PC-3 (cell line): ENCODE data around the gene CCDC90B. TPM values are rescaled to one million over a fixed set of nuclear protein-coding genes. Genes with fewer than 3 reads are reported as not detected.
A peak's percentile ranks its signal among the peaks of the same experiment; 100 is the strongest.

Source experiments
- ATAC-seq: fragments of 200-7000 bp; cut with Tn5 transposase; 2 replicates; pipeline ENCODE4 v1.9.1; 2020; ENCODE audit warnings: mild to moderate bottlenecking, moderate library complexity
- BruUV-seq: library from RNA; stranded (reverse); fragments of 400-500 nt; replicated peaks from 2 replicates; lab custom pipeline; 2021; lab: Mats Ljungman, UMichigan
- CTCF ChIA-PET: fragments of 300-600 bp; sonication (Branson Sonifier 250); formaldehyde crosslinking; loops from one replicate; lab custom pipeline; 2022; ENCODE audit warnings: antibody characterized with exemption; lab: Charles Lee
- POLR2A ChIA-PET: fragments of 300-600 bp; sonication (Branson Sonifier 250); formaldehyde crosslinking; loops from one replicate; lab custom pipeline; 2022; ENCODE audit warnings: antibody characterized with exemption; ENCODE audit not compliant: unreplicated experiment; lab: Charles Lee
- DNase-seq: peaks from one replicate; pipeline ENCODE4 v3.0.0-alpha.2; 2015
- H2AFZ ChIP-seq: fragments of 300-600 bp; sonication (generic); 2 replicates; pipeline ENCODE4 v1.6.0; 2016; ENCODE audit warnings: antibody characterized with exemption, low read length
- H3F3A ChIP-seq: fragments of 300-600 bp; sonication (generic); one replicate; pipeline ENCODE4 v1.6.0; 2017; ENCODE audit warnings: antibody characterized with exemption, low read length, control low read depth, mild to moderate bottlenecking; ENCODE audit not compliant: unreplicated experiment
- H3K27ac ChIP-seq: fragments of 300-600 bp; sonication (generic); 2 replicates; pipeline ENCODE4 v1.5.1; 2016; ENCODE audit warnings: mild to moderate bottlenecking, low read length
- H3K27me3 ChIP-seq: fragments of 300-600 bp; sonication (generic); 2 replicates; pipeline ENCODE4 v1.6.1; 2016; ENCODE audit warnings: low read length, mixed read lengths
- H3K36me3 ChIP-seq: fragments of 300-600 bp; sonication (generic); 2 replicates; pipeline ENCODE4 v1.6.1; 2016; ENCODE audit warnings: low read depth, mixed run types, low read length, mixed read lengths
- H3K4me1 ChIP-seq: fragments of 300-600 bp; sonication (generic); 2 replicates; pipeline ENCODE4 v1.5.1; 2016; ENCODE audit warnings: low read length; ENCODE audit not compliant: insufficient read depth
- H3K4me2 ChIP-seq: fragments of 300-600 bp; sonication (generic); 2 replicates; pipeline ENCODE4 v1.6.0; 2016; ENCODE audit warnings: low read length
- H3K4me3 ChIP-seq: fragments of 300-600 bp; sonication (generic); 2 replicates; pipeline ENCODE4 v1.5.1; 2016; ENCODE audit warnings: mild to moderate bottlenecking, low read length, mixed read lengths
- H3K79me2 ChIP-seq: fragments of 300-600 bp; sonication (generic); 2 replicates; pipeline ENCODE4 v1.6.1; 2017; ENCODE audit warnings: low read length, mixed read lengths
- H3K9ac ChIP-seq: fragments of 300-600 bp; sonication (generic); 2 replicates; pipeline ENCODE4 v1.6.0; 2016; ENCODE audit warnings: mild to moderate bottlenecking, low read length
- H3K9me2 ChIP-seq: fragments of 300-600 bp; sonication (generic); replicated peaks from 2 replicates; pipeline ENCODE4 v1.6.1; 2016; ENCODE audit warnings: mixed run types, low read length, mixed read lengths
- H3K9me3 ChIP-seq: fragments of 300-600 bp; sonication (generic); 2 replicates; pipeline ENCODE4 v1.6.1; 2016; ENCODE audit warnings: low read length, mixed read lengths
- H4K20me1 ChIP-seq: fragments of 300-600 bp; sonication (generic); 2 replicates; pipeline ENCODE4 v1.6.1; 2016; ENCODE audit warnings: low read length, mixed read lengths
- CTCF ChIP-seq: fragments of 300-600 bp; sonication (generic); conservative IDR thresholded peaks from 2 replicates; pipeline ENCODE4 v1.5.1; 2017; ENCODE audit warnings: antibody characterized with exemption, low read depth, mild to moderate bottlenecking, low read length
- EZH2 ChIP-seq: fragments of 300-600 bp; sonication (generic); IDR thresholded peaks from one replicate; pipeline ENCODE4 v1.6.1; 2017; ENCODE audit warnings: antibody characterized with exemption, mild to moderate bottlenecking, low read length; ENCODE audit not compliant: unreplicated experiment
- EZH2phosphoT487 ChIP-seq: fragments of 300-600 bp; sonication (generic); IDR thresholded peaks from 2 replicates; pipeline ENCODE4 v1.6.1; 2018; ENCODE audit warnings: mild to moderate bottlenecking, antibody characterized with exemption, low read length, borderline replicate concordance
- intact Hi-C: fragments of 100-400 bp; cut with micrococcal nuclease; formaldehyde crosslinking; loops from 2 replicates; pipeline ENCODE4 v1.9.0; 2023
- total RNA-seq: library from RNA; depleted of rRNA; stranded (reverse); fragments of >200 nt; gene quantifications from 2 replicates; pipeline ENCODE4 v1.2.3, GENCODE V29; 2014

The CCDC90B gene
- total RNA-seq, 1 experiment from 2014 or later, result 59.4 TPM

GRCh38 chr11:83252266-83252665 is 33.9 kb downstream of the CCDC90B start:
- intact Hi-C loops, result loop anchor here (5.0 kb wide), 1 partner anchor 60 kb away; the partner anchor contains the start of gene ANKRD42
- no peak overlapping the region for H3K9ac ChIP-seq
- H2AFZ ChIP-seq, result no peak overlapping the region
- H4K20me1 ChIP-seq, result no peaks in the 10 kb centered on the region
- no peaks in the 10 kb centered on the region for H3K79me2 ChIP-seq
- no peak overlapping the region for H3K4me2 ChIP-seq
- ChIA-PET CTCF (no interaction called here), POLR2A (no interaction called here)
- no peaks in the 10 kb centered on the region for H3K9me3 ChIP-seq
- H3K4me1 ChIP-seq, result peaks cover 21% of the 10 kb centered on the region
- TF ChIP-seq EZH2phosphoT487 (no peak), CTCF (no peak), EZH2 (no peak)
- no peaks in the 10 kb centered on the region for H3K27me3 ChIP-seq
- DNase-seq, result no peak
- no peaks in the 10 kb centered on the region for H3K9me2 ChIP-seq
- H3K27ac ChIP-seq, result no peak overlapping the region
- H3K4me3 ChIP-seq, result no peak overlapping the region
- ATAC-seq, result no peak
- no peaks in the 10 kb centered on the region for H3K36me3 ChIP-seq
- no peaks in the 10 kb centered on the region for H3F3A ChIP-seq
- no TSS peak for BruUV-seq

GRCh38 chr11:83249972-83250593 is 36.1 kb downstream of the CCDC90B start:
- Histone ChIP-seq H3K9me3 (no peaks in the 10 kb centered on the region), H3K36me3 (no peaks in the 10 kb centered on the region), H3K27me3 (no peaks in the 10 kb centered on the region), H3K27ac (no peak overlapping the region), H3K4me1 (peaks cover 2% of the 10 kb centered on the region; the same call in 1 of the 2 replicates), H3F3A (no peaks in the 10 kb centered on the region), H3K9me2 (no peaks in the 10 kb centered on the region), H3K4me2 (no peak overlapping the region), H3K9ac (no peak overlapping the region), H4K20me1 (no peaks in the 10 kb centered on the region), H2AFZ (no peak overlapping the region), H3K79me2 (no peaks in the 10 kb centered on the region), H3K4me3 (no peak overlapping the region)
- TF ChIP-seq EZH2phosphoT487 (no peak), EZH2 (no peak), CTCF (peak; percentile 89)
- peak; percentile 89 for ATAC-seq
- intact Hi-C loops, result loop anchor here (1.0 to 5.0 kb wide), 6 partner anchors 58 to 567 kb away; partner anchors contain the start of gene ANKRD42
- no TSS peak for BruUV-seq
- ChIA-PET POLR2A (no interaction called here), CTCF (interaction anchor here (0.5 to 1.2 kb wide), 7 partner anchors 32 to 471 kb away, joined by 3 to 7 read pairs (median 3); no protein-coding TSS in a partner anchor)
- DNase-seq, result peak; percentile 70

GRCh38 chr11:83249445-83249844 is 36.7 kb downstream of the CCDC90B start:
- ChIA-PET CTCF (interaction anchor here (0.5 to 1.2 kb wide), 6 partner anchors 33 to 471 kb away, joined by 3 to 7 read pairs (median 3); no protein-coding TSS in a partner anchor), POLR2A (no interaction called here)
- BruUV-seq, result no TSS peak
- H3K79me2 ChIP-seq, result no peaks in the 10 kb centered on the region
- no peak for ATAC-seq
- no peaks in the 10 kb centered on the region for H3K36me3 ChIP-seq
- no peaks in the 10 kb centered on the region for H3K9me3 ChIP-seq
- H4K20me1 ChIP-seq, result no peaks in the 10 kb centered on the region
- no peaks in the 10 kb centered on the region for H3K27me3 ChIP-seq
- intact Hi-C loops, result loop anchor here (2.0 kb wide), 1 partner anchor 567 kb away; no protein-coding TSS in a partner anchor
- no peaks in the 10 kb centered on the region for H3K9me2 ChIP-seq
- H3K4me2 ChIP-seq, result no peak overlapping the region
- H3K27ac ChIP-seq, result no peak overlapping the region
- TF ChIP-seq EZH2 (no peak), EZH2phosphoT487 (no peak), CTCF (no peak)
- no peaks in the 10 kb centered on the region for H3F3A ChIP-seq
- H3K4me1 ChIP-seq, result no peaks in the 10 kb centered on the region
- H3K4me3 ChIP-seq, result no peak overlapping the region
- no peak overlapping the region for H3K9ac ChIP-seq
- H2AFZ ChIP-seq, result no peak overlapping the region
- DNase-seq, result no peak
